Esophagus squamous epithelium (tissue), 5 donors: ENCODE measurements around the gene USH1C. TPM values are rescaled to one million over a fixed set of nuclear protein-coding genes. Genes with fewer than 3 reads are reported as not detected.

Experiments used
- DNase-seq: peaks from one replicate; lab custom pipeline; 2025; lab: John Stamatoyannopoulos, UW
- H3K27ac ChIP-seq, 4 donors: fragments of 200-600 bp; sonication (generic); one replicate each; pipeline ENCODE4 v1.5.1; 2016 to 2019; ENCODE audit warnings: mild to moderate bottlenecking in 1 of 4
- H3K27me3 ChIP-seq, 4 donors: fragments of 200-600 bp; sonication (generic); 1 replicate in 3 of 4; 2 replicates in 1 of 4; pipeline versions ENCODE4 v1.5.1 to v1.6.0; 2017 to 2021; ENCODE audit warnings: antibody characterized with exemption in 1 of 4
- H3K36me3 ChIP-seq, 3 donors: fragments of 200-600 bp; sonication (generic); one replicate each; pipeline ENCODE4 v1.5.1; 2016 to 2019
- H3K4me1 ChIP-seq, 3 donors: fragments of 200-600 bp; sonication (generic); one replicate each; pipeline ENCODE4 v1.5.1; 2017 to 2019
- H3K4me3 ChIP-seq, 4 donors: fragments of 200-600 bp; sonication (generic); 1 replicate in 3 of 4; 2 replicates in 1 of 4; pipeline ENCODE4 v1.5.1; 2016 to 2019; ENCODE audit warnings: mild to moderate bottlenecking in 2 of 4, moderate library complexity in 1 of 4
- H3K9me3 ChIP-seq, 3 donors: fragments of 200-600 bp; sonication (generic); one replicate each; pipeline ENCODE4 v1.5.1; 2016 to 2019
- POLR2A ChIP-seq, 4 donors: fragments of 450-650 bp; IDR thresholded peaks; one replicate each; pipeline ENCODE4 v1.6.1; 2017; ENCODE audit warnings: antibody characterized with exemption in 4 of 4, mild to moderate bottlenecking in 4 of 4, moderate library complexity in 3 of 4
- WGBS, 2 donors: methylation state at CpG; one replicate each; pipeline ENCODE4 v1.1.5; 2018; 5-methylcytosine and 5-hydroxymethylcytosine counted together
- intact Hi-C: fragments of 100-400 bp; cut with DNase I; formaldehyde crosslinking; loops from one replicate; pipeline ENCODE4 v1.15.0; 2022
- total RNA-seq, 4 donors: library from RNA; depleted of rRNA; stranded (reverse); fragments of >200 nt; gene quantifications; one replicate each; pipeline ENCODE4 v1.1.0, GENCODE V29; 2016
- TF ChIP-seq, protein P1 (sequence below), 6 experiments: fragments of 450-650 bp in 4 of 6; fragments of 200-600 bp in 2 of 6; sonication (generic) in 2 of 6; IDR thresholded peaks; one replicate each; pipeline ENCODE4 v1.5.1; 2016 to 2019; ENCODE audit warnings: antibody characterized with exemption in 6 of 6, mild to moderate bottlenecking in 4 of 6, moderate library complexity in 4 of 6
- donor health status: DM: yes; HTN: yes; CAD: no.

The USH1C gene
- total RNA-seq, 4 donors from 2014 or later = not detected

DNA sequence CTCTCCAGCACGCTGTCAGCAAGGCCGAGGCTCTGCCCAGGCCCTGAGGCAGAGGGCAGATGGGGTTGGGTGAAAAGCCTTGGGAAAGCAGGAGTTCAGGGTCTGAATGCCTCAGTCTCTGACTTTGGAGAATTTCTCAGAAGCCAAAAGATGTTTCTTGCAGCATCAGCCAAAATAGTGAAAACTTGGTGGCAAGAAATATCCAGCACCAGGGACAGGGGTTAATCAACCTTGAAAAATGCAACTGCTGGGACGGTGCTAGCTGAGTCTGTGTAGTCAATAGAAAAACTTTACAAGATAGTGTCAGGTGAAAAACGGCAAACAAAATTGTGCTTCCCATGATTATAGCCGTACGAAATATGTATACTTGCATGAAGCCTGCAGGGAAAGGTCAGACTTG, 66.1 kb downstream of the USH1C start:
- intact Hi-C loops = no loop called here
- no peak overlapping the region for H3K27ac ChIP-seq
- H3K4me1 ChIP-seq = peaks cover 0 to 14% (median 3%) of the 10 kb centered on the region in 3 donors
- no peaks in the 10 kb centered on the region for H3K9me3 ChIP-seq
- DNase-seq = no peak
- TF ChIP-seq POLR2A (IDR thresholded peaks at IDR 0.05) = no peak
- TF ChIP-seq, protein P1, sequence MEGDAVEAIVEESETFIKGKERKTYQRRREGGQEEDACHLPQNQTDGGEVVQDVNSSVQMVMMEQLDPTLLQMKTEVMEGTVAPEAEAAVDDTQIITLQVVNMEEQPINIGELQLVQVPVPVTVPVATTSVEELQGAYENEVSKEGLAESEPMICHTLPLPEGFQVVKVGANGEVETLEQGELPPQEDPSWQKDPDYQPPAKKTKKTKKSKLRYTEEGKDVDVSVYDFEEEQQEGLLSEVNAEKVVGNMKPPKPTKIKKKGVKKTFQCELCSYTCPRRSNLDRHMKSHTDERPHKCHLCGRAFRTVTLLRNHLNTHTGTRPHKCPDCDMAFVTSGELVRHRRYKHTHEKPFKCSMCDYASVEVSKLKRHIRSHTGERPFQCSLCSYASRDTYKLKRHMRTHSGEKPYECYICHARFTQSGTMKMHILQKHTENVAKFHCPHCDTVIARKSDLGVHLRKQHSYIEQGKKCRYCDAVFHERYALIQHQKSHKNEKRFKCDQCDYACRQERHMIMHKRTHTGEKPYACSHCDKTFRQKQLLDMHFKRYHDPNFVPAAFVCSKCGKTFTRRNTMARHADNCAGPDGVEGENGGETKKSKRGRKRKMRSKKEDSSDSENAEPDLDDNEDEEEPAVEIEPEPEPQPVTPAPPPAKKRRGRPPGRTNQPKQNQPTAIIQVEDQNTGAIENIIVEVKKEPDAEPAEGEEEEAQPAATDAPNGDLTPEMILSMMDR (IDR thresholded peaks at IDR 0.05) = no peak
- 38 to 42% methylated on average over 6 of the region's 6 CpGs for WGBS, 2 donors
- H3K27me3 ChIP-seq = peaks cover 0 to 66% (median 9%) of the 10 kb centered on the region in 4 donors
- H3K4me3 ChIP-seq = no peak overlapping the region
- no peaks in the 10 kb centered on the region for H3K36me3 ChIP-seq

DNA sequence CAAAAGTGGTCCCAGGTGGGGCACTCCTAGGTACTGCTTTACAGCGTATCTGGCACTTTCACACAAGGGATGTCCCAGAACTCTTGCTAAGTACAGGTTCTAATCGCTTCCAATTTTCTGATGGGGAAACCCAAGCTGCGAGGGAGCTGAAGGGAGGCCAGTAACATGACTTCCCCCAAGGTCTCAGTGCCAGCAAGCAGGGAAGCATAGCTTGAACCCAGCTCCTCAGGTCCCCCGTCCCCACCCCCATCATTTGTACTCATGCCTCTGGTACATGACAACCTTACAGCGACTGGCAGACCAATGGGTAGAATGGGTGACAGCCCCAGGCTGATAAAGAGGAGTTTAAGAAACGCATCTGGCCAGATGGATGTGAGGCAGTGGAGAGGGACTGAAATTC, 66.9 kb downstream of the USH1C start:
- H3K4me3 ChIP-seq = no peak overlapping the region
- DNase-seq = no peak
- H3K36me3 ChIP-seq = no peaks in the 10 kb centered on the region
- H3K4me1 ChIP-seq = peaks cover 0 to 14% (median 3%) of the 10 kb centered on the region in 3 donors
- peaks cover 0 to 73% (median 9%) of the 10 kb centered on the region in 4 donors for H3K27me3 ChIP-seq
- TF ChIP-seq, protein P1 (IDR thresholded peaks at IDR 0.05) = no peak
- no peak for TF ChIP-seq POLR2A (IDR thresholded peaks at IDR 0.05)
- no peak overlapping the region for H3K27ac ChIP-seq
- no peaks in the 10 kb centered on the region for H3K9me3 ChIP-seq
- WGBS, 2 donors = 64% methylated on average over 1 to 5 of the region's 6 CpGs
- intact Hi-C loops = no loop called here

DNA sequence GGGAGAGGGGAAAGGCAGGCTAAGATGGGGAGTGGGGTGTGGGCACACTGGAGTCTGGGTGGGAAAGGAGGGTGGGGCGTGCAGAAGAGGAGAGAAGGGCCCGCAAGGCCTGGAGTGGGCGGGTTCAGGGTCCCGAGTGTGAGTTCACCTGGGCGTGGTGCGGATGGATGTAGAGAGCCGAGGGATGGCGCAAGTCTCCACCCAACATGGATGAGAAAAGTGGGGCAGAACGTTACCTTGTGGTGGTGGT, 67.2 kb downstream of the USH1C start:
- intact Hi-C loops = no loop called here
- WGBS, 2 donors = 5 to 17% methylated on average over 1 to 8 of the region's 9 CpGs
- Histone ChIP-seq H3K36me3 (no peaks in the 10 kb centered on the region), H3K27ac (no peak overlapping the region), H3K4me1 (peaks cover 0 to 14% (median 3%) of the 10 kb centered on the region in 3 donors), H3K9me3 (no peaks in the 10 kb centered on the region), H3K4me3 (no peak overlapping the region), H3K27me3 (peaks cover 0 to 74% (median 9%) of the 10 kb centered on the region in 4 donors)
- DNase-seq = no peak
- TF ChIP-seq, protein P1 (IDR thresholded peaks at IDR 0.05) = no peak
- no peak for TF ChIP-seq POLR2A (IDR thresholded peaks at IDR 0.05)

DNA sequence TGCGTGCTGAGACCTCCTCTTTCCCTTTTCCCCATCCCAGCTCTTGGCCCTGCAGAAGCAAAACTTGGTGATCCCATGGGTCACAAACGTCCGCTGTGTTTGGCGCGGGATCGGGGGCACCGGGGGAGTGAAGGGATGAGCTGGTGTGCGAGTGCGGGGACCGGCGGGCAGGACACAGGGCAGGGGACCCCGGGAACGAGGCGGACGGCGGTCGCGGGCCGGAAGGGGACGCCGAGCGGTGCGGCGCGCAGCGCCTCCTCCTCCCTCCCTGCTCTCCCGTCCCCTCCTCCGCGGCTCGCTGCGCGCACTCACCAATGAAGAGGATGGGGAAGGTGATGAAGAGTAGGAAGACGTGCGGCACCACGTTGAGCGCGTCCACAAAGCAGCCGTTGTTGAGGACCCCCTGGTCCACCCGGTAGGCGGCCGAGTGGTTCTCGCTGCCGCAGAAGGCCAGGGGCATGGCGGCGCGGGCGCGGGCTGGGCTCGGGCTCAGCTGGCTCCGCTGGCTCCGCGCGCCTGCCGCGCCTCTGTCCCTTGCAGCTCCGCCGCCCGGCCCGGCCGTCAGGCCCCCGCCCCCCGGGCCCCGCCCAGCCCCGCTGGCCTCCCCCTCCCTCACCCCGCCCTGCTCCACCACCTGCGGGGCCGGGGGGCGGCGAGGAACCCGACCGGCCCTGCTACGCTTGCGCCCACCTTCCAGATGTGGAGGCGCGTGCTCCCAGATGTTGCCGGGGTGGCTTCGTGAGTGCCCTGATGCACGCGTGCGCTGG, 67.7 kb downstream of the USH1C start, which contains the start of gene ABCC8:
Gene ABCC8, minus strand, starts transcription at position 529 of the 767 bp plus-strand sequence. Its CDS starts 69 bp downstream, at position 460.
- intact Hi-C loops = no loop called here
- no peak for TF ChIP-seq POLR2A (IDR thresholded peaks at IDR 0.05)
- TF ChIP-seq, protein P1 (IDR thresholded peaks at IDR 0.05) = no peak
- Histone ChIP-seq H3K36me3 (no peaks in the 10 kb centered on the region), H3K27ac (no peak within 1 kb of the TSS), H3K27me3 (peaks cover 0 to 78% (median 9%) of the 10 kb centered on the region in 4 donors), H3K9me3 (no peaks in the 10 kb centered on the region), H3K4me1 (peaks cover 0 to 14% (median 3%) of the 10 kb centered on the region in 3 donors), H3K4me3 (peak within 1 kb of the TSS in 2 of 4 donors; percentile 32 to 44)
- DNase-seq = no peak
- WGBS, 2 donors = 0% methylated on average over 3 of the region's 80 CpGs; no CpG with 5 or more reads in 1 of the 2 donors

DNA sequence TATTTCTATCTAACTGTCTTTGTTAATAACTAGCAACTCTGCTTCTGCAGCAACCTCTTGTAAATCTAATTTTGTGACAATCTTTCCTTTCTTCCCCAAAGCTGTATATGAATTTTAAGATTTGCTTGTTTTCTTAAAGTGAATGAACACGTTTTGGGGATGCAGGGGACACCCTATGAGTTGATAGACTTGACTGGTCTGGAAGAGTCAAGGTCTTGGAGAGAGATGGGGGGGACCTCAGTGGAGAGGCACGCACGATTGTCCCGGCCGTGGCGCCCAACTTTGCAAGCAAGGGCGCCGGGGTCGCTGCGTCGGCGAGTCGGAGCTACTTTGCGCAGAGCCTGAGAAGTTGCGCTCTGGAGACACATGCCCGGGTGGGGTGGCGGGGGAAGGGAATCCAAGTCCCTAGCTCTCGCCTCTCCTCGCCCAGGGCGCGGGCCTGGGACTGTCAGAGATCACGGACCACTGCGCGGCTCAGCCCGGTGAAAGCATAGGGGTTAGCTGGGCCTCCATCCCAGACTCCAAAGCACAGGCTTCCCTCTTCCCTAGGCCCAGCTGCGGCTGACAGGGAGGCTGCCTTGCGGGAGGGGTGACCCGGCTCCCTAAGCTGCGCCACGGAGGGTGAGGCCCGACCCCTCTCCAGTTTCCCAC, 68.4 kb downstream of the USH1C start:
- peaks cover 0 to 14% (median 3%) of the 10 kb centered on the region in 3 donors for H3K4me1 ChIP-seq
- DNase-seq = no peak
- H3K27me3 ChIP-seq = peaks cover 0 to 85% (median 9%) of the 10 kb centered on the region in 4 donors
- H3K9me3 ChIP-seq = no peaks in the 10 kb centered on the region
- intact Hi-C loops = no loop called here
- H3K36me3 ChIP-seq = no peaks in the 10 kb centered on the region
- no peak overlapping the region for H3K27ac ChIP-seq
- peak overlapping the region in 2 of 4 donors; percentile 32 to 44 for H3K4me3 ChIP-seq
- 8 to 38% methylated on average over 6 to 23 of the region's 31 CpGs for WGBS, 2 donors
- no peak for TF ChIP-seq POLR2A (IDR thresholded peaks at IDR 0.05)
- TF ChIP-seq, protein P1 (IDR thresholded peaks at IDR 0.05) = no peak
